Stimulated activated CD8-positive, alpha-beta memory T cell treated with anti-CD3 and anti-CD28 coated beads, Interleukin-12 subunit alpha, Interleukin-12 subunit beta, amount 100 ng/mL, for 4 hours (primary cell): Measurements from ENCODE around the gene SGCD.
"Not testable (repeated sequence)": the region's sequence is repeated elsewhere in the genome, so short reads cannot be mapped to it uniquely, and the experiment has no call there.

ENCODE experiments used
- DNase-seq: peaks from one replicate; pipeline ENCODE4 v3.0.0-alpha.2; 2020; ENCODE audit warnings: low read depth

SGCD gene

GRCh38 chr5:156628421-156628820 lies 301.5 kb downstream of the SGCD start:
- no peak for DNase-seq

GRCh38 chr5:156631005-156631404 lies 304.0 kb downstream of the SGCD start:
- no peak for DNase-seq

GRCh38 chr5:156634301-156634700 lies 307.3 kb downstream of the SGCD start:
- no peak for DNase-seq

- no peak for DNase-seq
Observed at GRCh38 chr5:156640691-156641241, 313.8 kb downstream of the SGCD start.

- DNase-seq: no peak
Observed at GRCh38 chr5:156641686-156642085, 314.7 kb downstream of the SGCD start.

GRCh38 chr5:156647034-156647451 lies 320.1 kb downstream of the SGCD start:
- no peak for DNase-seq

- no peak for DNase-seq
Observed at GRCh38 chr5:156654444-156654843, 327.5 kb downstream of the SGCD start.

GRCh38 chr5:156655732-156656131 lies 328.8 kb downstream of the SGCD start:
- no peak for DNase-seq

- DNase-seq: not testable (repeated sequence)
Observed at GRCh38 chr5:156664832-156665231, 337.9 kb downstream of the SGCD start.

GRCh38 chr5:156666686-156667085 lies 339.7 kb downstream of the SGCD start:
- DNase-seq: not testable (repeated sequence)

- no peak for DNase-seq
Observed at GRCh38 chr5:156667616-156668015, 340.7 kb downstream of the SGCD start.

GRCh38 chr5:156669416-156669815 lies 342.5 kb downstream of the SGCD start:
- no peak for DNase-seq

- DNase-seq: no peak
Observed at GRCh38 chr5:156670615-156671014, 343.7 kb downstream of the SGCD start.

- no peak for DNase-seq
Observed at GRCh38 chr5:156675395-156675794, 348.4 kb downstream of the SGCD start.

GRCh38 chr5:156677963-156678362 lies 351.0 kb downstream of the SGCD start:
- no peak for DNase-seq

GRCh38 chr5:156678484-156678883 lies 351.5 kb downstream of the SGCD start:
- no peak for DNase-seq

GRCh38 chr5:156680831-156681230 lies 353.9 kb downstream of the SGCD start:
- DNase-seq: no peak

- no peak for DNase-seq
Observed at GRCh38 chr5:156681265-156681664, 354.3 kb downstream of the SGCD start.

- DNase-seq: no peak
Observed at GRCh38 chr5:156682971-156683370, 356.0 kb downstream of the SGCD start.

- no peak for DNase-seq
Observed at GRCh38 chr5:156683509-156683908, 356.5 kb downstream of the SGCD start.

GRCh38 chr5:156684216-156684615 lies 357.3 kb downstream of the SGCD start:
- no peak for DNase-seq

GRCh38 chr5:156685481-156685880 lies 358.5 kb downstream of the SGCD start:
- no peak for DNase-seq

- DNase-seq: no peak
Observed at GRCh38 chr5:156686380-156686779, 359.4 kb downstream of the SGCD start.

- DNase-seq: no peak
Observed at GRCh38 chr5:156686796-156687195, 359.8 kb downstream of the SGCD start.

GRCh38 chr5:156687514-156687913 lies 360.6 kb downstream of the SGCD start:
- no peak for DNase-seq
